HG02943 (cell line): ENCODE measurements around the gene CEMP1.
"Not testable (repeated sequence)": the region's sequence is repeated elsewhere in the genome, so short reads cannot be mapped to it uniquely, and the experiment has no call there.

Experiments
- ATAC-seq: cut with Tn5 transposase; IDR thresholded peaks from one replicate; pipeline ENCODE4 v1.9.1; 2021; ENCODE audit warnings: mild to moderate bottlenecking, low read depth, moderate library complexity; ENCODE audit not compliant: unreplicated experiment

CEMP1 gene, protein sequence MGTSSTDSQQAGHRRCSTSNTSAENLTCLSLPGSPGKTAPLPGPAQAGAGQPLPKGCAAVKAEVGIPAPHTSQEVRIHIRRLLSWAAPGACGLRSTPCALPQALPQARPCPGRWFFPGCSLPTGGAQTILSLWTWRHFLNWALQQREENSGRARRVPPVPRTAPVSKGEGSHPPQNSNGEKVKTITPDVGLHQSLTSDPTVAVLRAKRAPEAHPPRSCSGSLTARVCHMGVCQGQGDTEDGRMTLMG

DNA sequence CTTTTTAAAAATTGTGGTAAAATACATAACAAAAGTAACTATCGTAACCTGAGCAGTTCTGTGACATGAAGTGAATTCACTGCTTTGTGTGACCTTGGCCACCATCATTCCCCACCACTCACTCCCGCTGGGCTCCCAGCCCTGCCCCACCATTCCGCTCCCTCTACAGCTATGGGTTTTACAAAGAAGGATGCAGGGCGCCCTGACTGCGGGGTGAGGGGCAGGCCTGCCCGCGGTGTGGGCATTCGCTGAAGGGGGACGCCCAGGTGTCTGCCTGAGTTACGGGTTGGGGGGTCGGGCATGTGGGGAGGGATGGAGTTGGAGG lies at the start of gene CEMP1:
Gene CEMP1 (minus strand): TSS at position 38 of the 325 bp plus-strand sequence. CDS start 335 bp downstream, outside the sequence.
- no peak for ATAC-seq

DNA sequence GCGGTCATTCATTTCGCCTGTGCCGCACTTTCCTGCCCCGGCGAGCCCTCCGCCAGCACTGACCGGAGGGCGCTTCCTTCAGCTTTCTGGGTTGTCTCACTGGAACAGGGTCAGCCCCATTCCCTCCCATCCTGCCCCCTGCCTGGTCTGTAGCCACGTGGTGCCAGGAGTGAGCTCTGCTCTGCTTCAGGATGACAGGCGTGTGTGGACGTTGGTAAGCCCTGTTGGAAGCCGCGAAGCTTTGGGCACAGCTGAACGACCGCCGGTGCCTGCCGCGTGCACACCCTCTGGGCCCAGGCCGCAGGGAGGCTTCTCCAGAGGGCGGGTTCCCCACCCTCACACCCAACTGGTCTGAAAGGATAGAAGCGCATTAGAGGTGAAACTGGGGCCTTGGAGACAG lies 49.6 kb upstream of the CEMP1 start:
- not testable (repeated sequence) for ATAC-seq

DNA sequence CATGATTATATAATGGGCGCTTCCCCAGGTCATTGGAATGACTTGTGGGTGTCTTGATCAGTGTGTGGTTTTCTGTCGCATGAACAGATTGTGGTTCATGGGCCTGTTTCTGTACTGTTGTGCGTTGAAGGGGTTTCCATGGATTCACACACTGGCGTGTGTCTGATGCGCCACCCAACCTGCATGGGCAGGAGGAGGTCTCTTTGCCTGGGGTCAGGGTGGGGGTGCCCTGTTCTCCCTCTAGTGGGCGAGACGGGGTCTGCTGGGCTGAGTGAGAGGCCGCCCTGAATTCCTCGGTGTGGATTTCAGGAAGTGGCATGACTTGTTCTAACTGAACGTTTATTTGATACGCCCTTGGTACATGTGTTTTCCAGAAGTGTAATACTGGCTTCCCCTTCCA lies 48.9 kb upstream of the CEMP1 start:
- ATAC-seq: not testable (repeated sequence)

DNA sequence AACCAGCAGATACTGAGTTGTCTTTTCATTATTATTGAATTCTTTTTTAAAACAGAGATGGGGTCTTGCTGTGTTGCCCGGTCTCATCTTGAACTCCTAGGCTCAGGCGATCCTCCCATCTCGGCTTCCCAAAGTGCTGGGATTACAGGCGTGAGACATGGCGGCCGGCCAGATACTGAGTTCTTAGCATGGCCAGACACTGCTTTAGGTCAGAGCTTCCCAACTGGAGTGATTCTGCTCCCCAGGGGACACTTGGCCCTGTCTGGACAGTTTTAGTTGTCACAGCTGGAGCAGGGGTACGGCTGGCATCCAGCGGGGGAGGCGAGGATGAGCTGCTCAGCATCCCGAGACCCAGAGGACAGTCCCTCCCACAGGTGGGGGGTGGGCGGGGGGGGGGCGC lies 47.7 kb upstream of the CEMP1 start:
- ATAC-seq: not testable (repeated sequence)

DNA sequence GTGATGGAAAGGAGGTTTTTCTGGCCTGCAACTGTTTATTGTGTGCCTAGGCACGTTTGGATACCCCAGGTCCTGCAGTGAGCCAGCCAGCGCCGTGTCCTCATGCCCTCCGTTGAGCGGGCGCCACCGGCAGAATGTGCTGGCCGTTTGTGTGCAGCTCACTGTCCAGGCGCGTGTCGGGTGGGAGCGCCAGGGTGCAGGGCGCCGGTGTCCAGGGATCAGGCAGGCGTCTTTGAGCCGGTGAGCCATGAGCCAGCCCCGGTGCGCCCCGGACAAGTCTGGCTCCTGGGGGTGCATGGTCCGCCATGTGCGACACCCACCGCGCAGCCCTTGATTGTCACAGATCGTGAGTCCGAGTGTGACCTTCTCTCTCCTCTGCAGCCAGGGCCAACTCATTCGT lies 45.8 kb upstream of the CEMP1 start:
- ATAC-seq: not testable (repeated sequence)

DNA sequence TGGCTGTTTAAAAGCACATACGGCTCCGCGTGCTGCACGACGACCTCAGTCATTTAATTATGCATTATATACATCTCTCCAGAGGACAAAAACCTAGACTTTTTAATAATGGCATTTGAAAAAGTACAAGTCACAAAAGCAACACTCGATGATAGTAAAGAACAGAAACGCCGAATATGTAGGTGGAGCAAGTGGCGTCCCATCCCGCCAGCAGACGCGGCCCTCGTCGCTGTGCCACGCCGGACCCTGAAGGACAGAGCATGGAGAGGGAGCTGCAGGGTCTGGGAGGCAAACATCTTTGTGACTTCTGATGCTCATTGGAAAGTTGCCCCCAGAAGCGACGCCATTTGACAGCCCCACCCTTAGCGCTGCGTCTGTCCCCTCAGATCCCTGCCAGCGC lies 44.6 kb upstream of the CEMP1 start:
- ATAC-seq: not testable (repeated sequence)

DNA sequence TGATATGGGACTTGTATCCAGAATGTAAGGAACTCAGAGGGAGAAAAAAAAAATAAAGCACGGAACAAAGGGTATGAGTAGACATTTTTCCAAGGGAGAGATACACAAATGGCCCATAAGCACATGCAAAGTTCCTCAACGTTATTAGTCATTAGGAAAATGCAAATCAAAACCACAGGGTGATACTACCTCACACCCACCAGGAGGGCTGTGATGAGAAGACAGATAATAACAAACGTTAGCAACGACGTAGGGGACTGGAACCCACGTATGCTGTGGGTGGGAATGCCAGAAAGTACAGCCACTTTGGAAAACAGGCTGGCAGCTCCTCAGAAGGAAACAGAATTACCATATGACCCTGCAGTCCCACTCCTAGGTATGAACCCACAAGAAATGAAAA lies 41.5 kb upstream of the CEMP1 start:
- ATAC-seq: not testable (repeated sequence)

DNA sequence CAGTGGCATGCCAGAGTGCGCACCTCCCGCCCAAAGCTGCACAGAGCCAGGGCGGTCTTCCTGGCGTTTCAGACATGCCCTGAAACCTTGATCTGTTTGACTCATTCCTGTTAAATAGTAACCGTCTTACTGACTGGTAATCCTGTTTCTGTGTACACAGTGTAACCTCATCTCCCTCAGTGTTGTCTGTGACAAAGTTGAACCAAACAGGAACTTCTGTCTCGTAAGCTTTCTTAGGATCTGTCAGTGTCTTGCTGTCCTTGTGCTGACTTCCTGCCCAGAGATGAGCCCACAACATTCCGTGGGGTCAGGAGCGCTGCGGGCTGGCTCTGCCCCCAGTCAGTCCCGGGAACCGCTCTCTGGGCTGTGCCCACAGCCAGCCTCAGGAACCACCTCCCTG lies 37.4 kb upstream of the CEMP1 start:
- not testable (repeated sequence) for ATAC-seq

DNA sequence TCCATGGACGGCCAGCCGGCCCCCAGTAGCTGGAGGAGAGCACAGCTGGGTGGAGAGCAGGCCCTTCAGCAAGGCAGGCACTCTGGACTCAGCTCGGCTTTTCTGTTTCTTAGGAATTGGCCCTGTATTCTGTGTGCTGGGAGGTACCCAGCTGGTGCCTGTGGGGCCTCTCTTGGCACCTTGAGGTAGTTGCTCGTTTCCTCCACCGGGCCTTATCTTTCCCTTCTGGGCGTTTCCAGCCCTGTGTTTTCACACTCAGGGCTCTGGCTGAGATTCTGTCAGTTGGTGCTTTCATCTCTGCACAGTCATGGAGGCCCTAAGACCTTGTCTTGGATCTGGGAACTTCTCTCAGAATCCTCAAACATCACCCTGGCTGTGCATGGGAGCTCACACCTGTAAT lies 36.3 kb upstream of the CEMP1 start:
- not testable (repeated sequence) for ATAC-seq

DNA sequence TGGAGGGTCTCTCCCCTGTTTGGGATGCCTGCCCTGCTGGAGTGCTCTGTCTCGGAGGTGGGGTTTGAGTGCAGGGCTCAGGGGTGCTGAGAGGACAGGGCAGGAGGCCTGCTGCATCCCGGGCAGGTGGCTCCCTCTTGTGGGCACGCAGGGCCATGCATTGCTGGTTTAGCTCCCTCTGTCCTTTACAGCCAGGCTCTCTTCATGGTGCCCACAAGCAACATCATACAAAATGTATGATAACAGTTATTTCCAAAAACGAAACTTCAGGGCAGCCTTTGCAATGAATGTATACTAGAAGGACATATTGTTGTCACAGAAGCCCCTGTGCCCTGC lies 29.6 kb upstream of the CEMP1 start:
- not testable (repeated sequence) for ATAC-seq

DNA sequence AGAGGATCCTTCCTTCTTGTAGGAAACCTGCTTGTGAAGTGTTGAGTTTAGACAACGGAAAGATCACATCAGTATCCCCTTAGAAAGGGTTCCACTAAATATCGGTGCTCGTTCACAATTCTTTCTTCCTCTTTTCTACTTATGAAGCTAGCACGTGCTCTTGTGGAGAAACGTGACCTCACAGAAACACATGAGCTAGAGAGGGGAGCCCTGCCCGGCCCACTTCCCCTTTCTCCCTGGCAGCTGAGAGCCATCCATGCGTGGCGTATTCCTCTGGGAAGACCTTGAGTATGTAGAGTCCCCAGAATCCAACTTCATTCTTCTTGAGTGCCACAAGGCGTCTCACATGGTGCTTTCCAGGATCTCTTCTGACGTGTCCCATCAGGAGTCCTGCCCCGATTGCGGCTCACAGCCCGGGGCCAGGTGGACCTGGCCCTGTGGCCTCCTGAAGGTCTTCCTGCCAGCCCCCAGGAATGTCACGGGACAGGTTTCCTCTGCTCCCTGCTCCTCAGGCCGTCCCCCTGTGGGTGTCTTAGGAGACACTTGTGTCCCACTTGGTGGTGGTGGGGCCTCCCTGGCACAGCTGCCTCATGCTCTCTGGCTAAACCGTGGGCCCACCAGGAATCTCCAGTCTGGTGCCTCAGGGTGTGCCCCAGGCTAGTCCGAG lies 29.1 kb upstream of the CEMP1 start:
- not testable (repeated sequence) for ATAC-seq

DNA sequence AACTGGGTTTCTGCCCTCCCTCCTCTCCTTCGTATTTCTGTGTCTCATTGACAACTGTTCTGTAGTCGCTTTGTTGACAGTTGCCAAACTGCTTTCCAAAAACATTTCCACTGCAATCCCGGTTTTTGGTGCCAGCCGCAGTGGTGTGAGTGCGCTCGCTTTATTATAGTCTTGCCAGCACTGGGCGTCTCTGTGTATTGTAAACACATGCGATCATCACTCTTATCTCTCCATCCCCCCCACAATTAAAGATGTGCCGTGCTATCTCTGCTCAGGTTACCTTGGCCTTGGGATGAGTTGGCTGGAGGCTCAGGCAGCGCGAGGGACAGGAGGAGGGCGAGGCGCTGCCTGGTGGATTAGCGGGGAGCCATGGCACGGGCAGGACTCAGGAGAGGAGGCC lies 25.9 kb upstream of the CEMP1 start:
- ATAC-seq: not testable (repeated sequence)

DNA sequence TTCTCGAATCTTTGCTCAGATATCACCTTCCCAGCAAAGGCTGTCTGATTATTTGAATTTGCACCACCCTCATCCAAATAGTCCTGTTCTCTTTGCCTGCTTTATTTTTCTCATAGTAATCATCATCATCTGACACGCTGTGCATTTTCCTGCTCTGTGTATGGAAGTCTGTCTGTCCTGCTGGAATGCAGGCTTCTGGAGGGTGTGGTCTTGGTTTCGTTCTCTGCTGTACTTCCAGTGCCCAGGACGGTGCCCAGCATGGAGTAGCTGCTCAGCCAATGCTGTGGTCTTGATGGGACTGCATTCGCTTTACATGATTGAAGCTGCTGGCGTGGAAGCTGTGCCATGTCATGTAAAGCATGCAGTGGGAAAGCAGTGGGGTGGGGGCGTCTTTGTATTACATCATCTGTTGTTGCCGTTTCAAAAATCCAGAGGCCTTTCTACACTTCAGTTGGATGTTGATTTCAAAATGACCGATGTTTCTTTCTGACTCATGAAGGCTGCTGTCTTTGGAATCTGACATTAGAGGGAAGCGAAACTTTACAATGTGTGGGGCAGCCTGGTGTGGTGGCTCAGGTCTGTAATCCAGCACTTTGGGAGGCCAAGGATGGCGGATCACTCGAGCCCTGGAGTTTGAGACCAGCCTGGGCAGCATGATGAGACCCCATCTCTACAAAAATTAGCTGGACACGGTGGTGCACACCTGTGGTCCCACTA lies 23.7 kb upstream of the CEMP1 start:
- ATAC-seq: not testable (repeated sequence)

DNA sequence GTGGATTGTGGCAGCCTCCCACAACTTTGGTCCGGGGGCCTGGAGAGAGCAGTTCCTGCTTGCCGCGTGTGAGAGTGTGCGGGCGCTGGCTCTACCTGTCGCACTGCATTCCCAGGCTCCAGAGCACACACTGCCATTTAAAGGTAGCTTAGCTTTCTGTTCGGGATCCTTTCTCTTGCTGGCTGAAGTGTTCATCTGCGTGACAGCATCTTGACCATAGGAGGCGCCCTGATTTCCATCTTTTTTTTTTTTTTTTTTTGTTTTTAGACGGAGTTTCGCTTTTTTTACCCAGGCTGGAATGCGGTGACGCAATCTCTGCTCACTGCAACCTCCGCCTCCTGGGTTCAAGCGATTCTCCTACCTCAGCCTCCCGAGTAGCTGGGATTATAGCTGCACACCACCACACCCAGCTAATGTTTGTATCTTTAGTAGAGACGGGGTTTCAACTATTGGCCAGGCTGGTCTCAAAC lies 20.2 kb upstream of the CEMP1 start:
- ATAC-seq: not testable (repeated sequence)

DNA sequence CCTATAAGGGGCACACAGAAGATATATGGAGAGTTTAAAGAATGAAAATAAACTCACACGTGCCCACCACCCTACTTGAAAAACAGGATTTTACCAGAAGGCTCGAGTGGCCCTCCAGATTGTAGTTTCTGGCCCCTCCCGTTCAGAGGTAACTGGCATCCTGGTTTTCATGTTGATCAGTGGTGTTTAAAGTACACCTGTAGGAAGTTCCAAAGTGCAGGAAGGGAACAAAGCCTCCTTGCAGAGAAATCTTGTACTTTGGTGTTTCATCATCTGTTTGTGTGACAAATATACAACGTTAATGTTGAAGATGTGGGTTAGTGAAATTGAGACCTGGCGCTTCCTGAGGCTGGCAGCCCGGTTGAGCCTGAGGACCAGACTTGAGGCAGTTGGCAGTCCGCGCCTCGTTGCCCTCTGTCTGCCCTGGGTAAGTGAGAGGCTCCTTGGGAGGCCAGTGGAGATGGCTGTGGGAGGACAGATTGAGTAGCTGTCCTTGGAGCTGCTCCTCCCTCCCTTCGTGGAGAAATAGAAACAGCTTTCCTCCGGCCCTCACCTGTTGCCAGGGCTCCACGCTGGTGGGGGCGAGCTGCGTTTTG lies 19.2 kb upstream of the CEMP1 start:
- not testable (repeated sequence) for ATAC-seq

DNA sequence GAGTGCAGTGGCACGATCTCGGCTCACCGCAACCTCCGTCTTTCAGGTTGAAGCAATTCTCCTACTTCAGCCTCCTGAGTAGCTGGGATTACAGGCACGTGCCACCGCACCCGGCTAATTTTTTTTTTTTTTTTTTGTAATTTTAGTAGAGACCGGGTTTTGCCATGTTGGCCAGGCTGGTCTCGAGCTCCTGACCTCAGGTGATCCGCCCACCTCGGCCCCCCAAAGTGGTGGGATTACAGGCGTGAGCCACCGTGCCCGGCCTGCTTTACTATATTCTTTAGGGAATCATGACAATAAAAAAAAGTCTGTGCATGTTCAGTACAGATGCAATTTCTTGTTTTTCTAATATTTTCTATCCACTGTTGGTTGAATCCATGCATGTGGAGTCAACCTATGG lies 12.6 kb upstream of the CEMP1 start:
- not testable (repeated sequence) for ATAC-seq

DNA sequence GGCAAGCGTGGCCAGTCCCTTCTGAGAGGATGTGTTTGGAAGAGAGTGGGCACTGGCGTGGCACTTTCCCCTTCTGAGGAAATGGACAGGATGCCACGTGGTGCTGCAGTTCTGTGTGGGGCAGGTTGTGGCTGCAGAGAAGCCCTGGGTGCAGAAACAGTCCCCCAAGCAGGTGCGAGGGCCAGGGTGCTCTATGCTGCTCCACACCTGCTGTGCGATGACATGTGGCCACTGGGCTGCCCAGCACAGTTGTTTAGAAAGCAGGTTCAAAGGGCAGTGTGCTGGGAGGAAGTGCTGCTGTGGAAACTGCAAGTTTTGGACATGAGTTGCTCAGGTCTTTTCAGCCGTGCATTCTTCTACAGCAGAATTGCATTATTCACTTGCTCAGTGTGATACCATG lies 10.2 kb upstream of the CEMP1 start:
- not testable (repeated sequence) for ATAC-seq

DNA sequence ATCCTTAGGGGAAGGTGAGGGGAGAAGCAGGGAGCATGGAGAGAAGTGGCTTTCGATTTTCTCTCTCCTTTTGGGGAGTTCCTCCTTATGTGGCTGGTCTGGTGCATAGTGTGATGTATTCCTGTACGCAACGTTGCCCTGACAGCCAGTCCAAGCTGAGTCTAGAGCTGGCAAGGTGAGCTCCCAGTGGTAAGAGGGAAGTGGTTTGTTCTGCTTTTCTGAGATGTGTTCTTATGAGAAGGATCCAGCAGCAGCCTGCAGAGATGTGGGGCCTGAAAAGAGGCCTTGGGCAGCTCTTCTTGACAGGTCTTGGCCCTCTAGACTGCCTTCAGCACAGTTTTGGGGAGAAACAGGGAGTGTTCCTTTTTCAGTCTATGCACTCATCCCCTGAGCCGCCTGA lies 9.7 kb upstream of the CEMP1 start:
- not testable (repeated sequence) for ATAC-seq

DNA sequence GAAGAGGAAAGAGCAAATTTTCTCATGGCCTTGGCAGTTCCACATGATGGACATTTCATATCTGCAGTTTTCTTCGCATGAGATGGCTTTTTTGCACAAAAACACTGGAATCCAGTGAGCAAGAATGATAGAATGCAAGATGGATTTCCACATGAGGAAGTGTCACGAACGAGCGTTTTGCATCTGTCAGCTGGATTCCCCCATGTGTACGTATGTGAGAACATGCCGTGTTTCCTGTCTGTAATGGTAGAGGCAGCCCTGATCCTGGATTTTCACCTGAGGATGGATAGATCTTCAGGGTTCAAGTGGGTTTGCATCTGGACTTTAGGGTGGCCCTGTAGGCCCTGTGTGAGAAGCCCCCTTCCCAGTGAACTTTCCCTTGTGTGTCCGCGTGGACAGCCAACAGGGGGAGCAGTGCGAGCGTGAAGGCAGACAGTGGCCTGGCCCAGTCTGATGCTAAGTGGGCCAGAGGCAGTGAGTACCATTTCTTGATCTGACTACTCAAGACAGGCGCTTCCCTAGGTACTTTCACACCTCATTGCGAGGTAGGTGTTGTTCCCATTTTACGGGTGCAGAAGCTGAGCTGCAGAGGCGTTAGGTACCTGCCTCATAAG lies 8.7 kb upstream of the CEMP1 start:
- ATAC-seq: not testable (repeated sequence)

DNA sequence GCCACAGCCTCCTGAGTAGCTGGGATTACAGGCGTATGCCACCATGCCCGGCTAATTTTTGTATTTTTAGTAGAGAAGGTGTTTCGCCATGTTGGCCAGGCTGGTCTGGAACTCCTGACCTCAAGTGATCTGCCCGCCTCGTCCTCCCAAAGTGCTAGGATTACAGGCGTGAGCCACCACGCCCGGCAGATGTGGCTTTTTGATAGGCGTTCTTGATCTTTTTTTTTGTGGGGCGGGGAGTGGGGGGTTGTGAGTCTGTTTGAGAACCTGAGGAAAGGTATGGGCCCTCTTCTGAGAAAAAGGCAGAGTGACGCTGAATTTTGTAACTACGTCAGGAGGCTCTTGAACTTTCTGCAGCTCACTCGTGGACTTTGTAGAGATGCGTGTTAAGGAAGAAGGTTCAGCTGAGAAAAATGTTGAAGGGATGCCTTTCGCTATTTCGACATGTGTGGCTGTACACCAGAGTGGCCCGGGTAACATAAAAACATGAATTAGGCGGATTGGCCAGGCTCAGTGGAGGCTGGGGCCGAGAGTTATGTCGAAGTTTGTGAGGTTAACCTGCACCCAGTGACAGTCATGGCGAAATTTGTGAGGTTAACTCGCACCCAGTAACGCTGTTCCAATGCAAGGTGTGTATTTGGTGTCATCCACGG lies 8.1 kb upstream of the CEMP1 start:
- not testable (repeated sequence) for ATAC-seq
